K562 treated with DMSO at 1 percent for 4 hours (cell line): ENCODE results near the gene COL12A1. TPM values are rescaled to one million over a fixed set of nuclear protein-coding genes. Genes with fewer than 3 reads are reported as not detected.

ENCODE experiments used
- total RNA-seq: library from RNA; unstranded; fragments of 300-600 nt; gene quantifications from 2 replicates; pipeline ENCODE4 v1.2.3, GENCODE V29; 2022; ENCODE audit not compliant: insufficient read depth

Gene COL12A1
- total RNA-seq: not detected in 2 replicates

DNA sequence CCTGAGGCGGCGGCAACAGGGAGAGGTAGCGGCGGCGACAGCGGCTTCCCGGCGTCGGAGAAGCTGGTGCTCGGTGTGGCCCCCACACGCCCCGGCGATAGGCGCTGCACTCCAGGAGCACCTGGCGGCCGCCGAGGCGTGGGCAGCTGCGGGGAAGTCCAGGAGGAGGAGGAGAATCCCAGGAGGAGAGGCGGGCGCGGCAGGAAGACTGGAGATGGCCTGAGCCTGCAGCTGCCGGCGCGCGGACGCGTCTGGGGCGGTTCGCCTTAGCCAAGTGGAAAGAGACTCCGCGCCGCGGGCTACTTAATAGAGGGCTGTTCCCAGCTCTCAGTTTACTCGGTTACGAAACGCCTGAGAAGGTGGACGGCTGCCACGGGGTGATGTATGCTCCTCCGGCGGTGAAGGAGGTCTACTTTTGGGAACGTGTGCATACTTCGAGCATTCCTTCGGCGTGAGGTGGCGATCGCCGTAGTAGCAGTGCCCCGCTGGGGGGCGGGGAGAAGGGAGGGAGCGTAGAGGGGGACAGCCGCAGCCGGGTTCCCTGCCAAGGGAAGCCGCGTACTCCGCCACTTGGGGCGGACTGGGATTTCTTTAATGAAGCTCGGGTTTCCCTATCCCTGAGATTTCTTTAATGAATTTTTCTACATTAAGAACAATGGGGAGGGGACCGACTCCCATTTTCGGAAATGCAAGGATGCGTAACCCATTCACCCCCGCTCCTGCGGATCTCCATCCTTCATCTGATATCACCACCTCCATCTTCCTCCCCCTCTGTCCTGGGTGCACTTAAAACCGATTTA is at the start of gene COL12A1:
TSS of gene COL12A1 (minus strand) at position 278 of the 800 bp plus-strand sequence. CDS start 3,261 bp downstream, outside the sequence.

DNA sequence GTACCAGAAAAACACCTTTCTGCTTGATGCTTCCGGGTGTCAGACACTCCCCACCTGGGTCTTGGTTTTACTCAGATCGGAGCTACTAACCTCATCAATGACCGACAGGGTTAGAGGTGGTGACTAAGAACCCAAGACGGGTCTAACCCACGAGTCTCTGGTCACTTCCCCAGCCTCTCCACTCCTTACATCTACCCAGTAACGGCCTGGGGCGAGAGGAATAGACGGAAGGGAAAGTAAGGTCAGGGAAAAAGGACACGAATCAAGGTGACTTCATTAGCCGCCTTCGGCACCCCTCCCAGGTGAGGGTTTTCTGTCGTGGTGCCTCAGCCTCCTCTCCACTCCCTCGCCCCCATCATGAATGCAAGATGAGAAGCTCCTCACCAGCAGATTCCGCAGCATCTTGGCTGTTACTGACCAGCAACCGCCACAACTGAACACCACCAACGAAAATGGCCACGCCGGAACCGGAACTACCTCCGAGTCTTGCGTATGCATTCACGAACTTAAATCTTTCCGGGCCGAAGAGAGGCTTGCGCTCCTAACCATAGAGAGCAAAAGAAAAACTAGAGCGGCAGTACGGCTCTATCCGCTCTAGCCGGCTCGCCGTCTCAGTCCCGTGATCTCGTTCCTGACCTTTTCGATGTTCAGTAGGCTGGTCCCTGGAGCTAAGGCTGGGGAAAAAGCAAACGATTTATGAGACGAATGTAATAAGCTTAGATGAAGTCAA is 37.6 kb upstream of the COL12A1 start, which contains the start of gene COX7A2:
TSS of gene COX7A2 (minus strand) at position 469 of the 730 bp plus-strand sequence. CDS start at position 402, 67 bp downstream.

Other genes with a start within 250 kb of the COL12A1 start
- gene COX7A2, start 37.7 kb upstream of the COL12A1 start, total RNA-seq: 306 and 310 TPM in 2 replicates
- gene TMEM30A, start 78.7 kb upstream of the COL12A1 start, total RNA-seq: 27.5 and 27.9 TPM in 2 replicates